ENCODE measurements around the gene LGALS9. TPM values are rescaled to one million over a fixed set of nuclear protein-coding genes. Genes with fewer than 3 reads are reported as not detected.

LGALS9 gene
- total and polyA plus RNA-seq, 2 donors (not counting 3 experiments of a cell fraction or from before 2014, with no cell fraction given) = 52.4 to 65.2 TPM

GRCh38 chr17:27631411-27631760, 398 bp downstream of the LGALS9 start:
- no peak for FAIRE-seq
- Histone ChIP-seq H2AFZ (ENCODE audit: low read depth, low read length) (peak overlapping the region; percentile 3), H3K27ac (ENCODE audit: insufficient read depth, low read depth, low read length) (no peak overlapping the region), H3K9me1 (replicated peaks; ENCODE audit: control insufficient read depth, extremely low read depth, insufficient read depth, low read length) (no peaks in the 10 kb centered on the region), H3K4me2 (ENCODE audit: insufficient read depth, low read length) (peak overlapping the region; percentile 12), H4K20me1 (replicated peaks; ENCODE audit: control insufficient read depth, extremely low read depth, insufficient read depth, low read length) (no peaks in the 10 kb centered on the region), H3K27me3 (ENCODE audit: control insufficient read depth in 2 of 2, insufficient read depth in 2 of 2, low read length in 2 of 2) (no peaks in the 10 kb centered on the region), H3K4me1 (ENCODE audit: control insufficient read depth, extremely low read depth, insufficient read depth, low read length) (peaks cover 12% of the 10 kb centered on the region), H3K79me2 (ENCODE audit: control insufficient read depth, insufficient read depth, low read length) (no peaks in the 10 kb centered on the region), H3K9ac (replicated peaks; ENCODE audit: extremely low read depth, insufficient read depth, low read length) (no peak overlapping the region), H3K36me3 (ENCODE audit: control insufficient read depth in 2 of 2, extremely low read depth in 1 of 2, insufficient read depth in 2 of 2, low read length in 2 of 2) (peaks cover 0 to 4% of the 10 kb centered on the region in 2 experiments), H3K4me3 (replicated peaks in 1 of 3; ENCODE audit: insufficient read depth in 1 of 3, low read depth in 1 of 3, low read length in 3 of 3) (peak overlapping the region in 1 of 3 experiments; percentile 35), H3K9me3 (replicated peaks; ENCODE audit: control insufficient read depth, insufficient read depth, low read length) (no peaks in the 10 kb centered on the region)
- intact Hi-C loops (cut with micrococcal nuclease) = no loop called here
- dilution Hi-C loops (cut with MboI; ENCODE audit: extremely low pct_ligation_motif_present, low sequenced_read_pairs) = no loop called here
- no peak for TF ChIP-seq POLR2A (IDR thresholded peaks at IDR 0.05; ENCODE audit: low read depth, low read length)
- no peak for TF ChIP-seq FOS (IDR thresholded peaks at IDR 0.05; ENCODE audit: borderline replicate concordance, insufficient read depth, low read length)
- no peak for TF ChIP-seq POLR2AphosphoS5 (IDR thresholded peaks at IDR 0.05; ENCODE audit: insufficient read depth, low read depth, low read length)
- TF ChIP-seq MAX (IDR thresholded peaks at IDR 0.05; ENCODE audit: insufficient read depth, insufficient read length) = no peak
- TF ChIP-seq JUN (IDR thresholded peaks at IDR 0.05; ENCODE audit: borderline replicate concordance, insufficient read depth, insufficient read length, low read depth) = no peak
- TF ChIP-seq CTCF (IDR thresholded peaks at IDR 0.05; ENCODE audit: extremely low read depth in 1 of 2, insufficient read depth in 1 of 2, low read depth in 1 of 2, low read length in 2 of 2) = no peak
- no peak for TF ChIP-seq MYC (IDR thresholded peaks at IDR 0.05; ENCODE audit: low read depth, low read length)
- BruUV-seq (replicated peaks) = no TSS peak
- no peak for DNase-seq (ENCODE audit: low read depth, low spot score)
- ChIA-PET POLR2A (no interaction called here), CTCF (interaction anchor here (2.2 kb wide), 1 partner anchor 277 kb away, joined by 5 read pairs; no protein-coding TSS in a partner anchor)

Data from endothelial cell of umbilical vein (primary cell).